ENCODE results near the gene OR56B1.

OR56B1 gene

DNA sequence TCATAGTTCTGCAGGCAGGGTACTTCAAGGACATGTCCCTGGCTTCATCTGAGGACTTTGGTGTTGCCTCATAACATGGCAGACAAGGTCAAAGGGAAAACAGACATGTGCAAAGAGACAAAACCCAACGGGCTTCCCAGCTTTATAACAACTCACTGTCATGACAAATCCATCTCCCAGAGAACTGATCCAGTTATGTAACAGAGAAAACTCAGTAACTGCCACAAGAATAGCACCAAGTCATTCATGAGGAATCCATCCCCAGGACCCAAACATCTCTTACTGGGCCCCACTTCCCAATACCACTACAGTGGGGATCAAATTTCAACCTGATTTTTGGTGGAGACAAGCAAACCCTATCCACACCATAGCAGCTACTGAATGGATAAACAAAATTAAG, 30.8 kb downstream of the OR56B1 start:
- FAIRE-seq (no peak), DNase-seq (ENCODE audit: insufficient read length, low spot score) (no peak)
- TF ChIP-seq CTCF (IDR thresholded peaks at IDR 0.05; ENCODE audit: insufficient read depth, missing control alignments) = no peak

DNA sequence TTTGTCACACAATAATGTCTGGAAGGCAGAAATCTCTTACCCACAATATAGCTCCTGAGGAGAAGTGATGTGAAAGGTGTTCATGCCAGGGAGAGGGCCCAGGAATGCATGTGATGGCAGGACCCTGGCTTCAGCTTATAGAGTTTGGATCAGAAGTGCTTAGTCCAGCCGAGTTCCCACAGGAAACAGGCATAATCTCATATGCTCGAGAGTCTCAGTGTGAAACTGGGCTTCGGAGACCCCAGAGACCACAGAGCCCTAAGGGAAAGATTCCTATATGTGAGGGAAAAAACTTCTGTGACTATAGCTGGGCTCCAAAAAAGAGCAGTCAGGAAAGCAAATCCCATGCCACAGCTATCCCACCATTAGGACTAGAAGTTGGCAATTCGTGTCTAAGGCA, 47.0 kb downstream of the OR56B1 start, which contains the start of gene OR52N5:
TSS of gene OR52N5 (minus strand) at position 101 of the 400 bp plus-strand sequence. CDS start 4,721 bp downstream, outside the sequence.
- no peak for TF ChIP-seq CTCF (IDR thresholded peaks at IDR 0.05; ENCODE audit: insufficient read depth, missing control alignments)
- DNase-seq (ENCODE audit: insufficient read length, low spot score) (no peak), FAIRE-seq (no peak)
